AG04449 (cell line): ENCODE measurements around the gene IGFBP6.
A peak's percentile ranks its signal among the peaks of the same experiment; 100 is the strongest.

Source experiments
- CTCF ChIA-PET: fragments of 350-600 bp; formaldehyde crosslinking; extraction: SDS; loops from one replicate; lab custom pipeline; 2021; ENCODE audit warnings: antibody characterized with exemption; lab: Yijun Ruan, JAX
- POLR2A ChIA-PET: fragments of 400-600, 350-600 bp; formaldehyde crosslinking; extraction: SDS; loops from one replicate; lab custom pipeline; 2020; ENCODE audit warnings: antibody characterized with exemption, inconsistent platforms; lab: Yijun Ruan, JAX
- DNase-seq: peaks from one replicate; pipeline ENCODE4 v3.0.0-alpha.2; 2010; ENCODE audit warnings: low read depth, low spot score
- H3K4me3 ChIP-seq: 2 replicates; pipeline ENCODE4 v1.5.1; 2011; ENCODE audit warnings: low read depth, mild to moderate bottlenecking, control low read depth, low read length
- CTCF ChIP-seq: IDR thresholded peaks from one replicate; pipeline ENCODE4 v1.5.1; 2011; ENCODE audit warnings: mild to moderate bottlenecking, moderate library complexity, low read length, control low read depth, inconsistent platforms; ENCODE audit not compliant: insufficient read depth; ENCODE audit errors: missing control alignments

The IGFBP6 gene

GRCh38 chr12:53074283-53074998 lies 23.0 kb upstream of the IGFBP6 start:
- no peak for DNase-seq
- POLR2A ChIA-PET: interaction anchor here (1.3 kb wide), 1 partner anchor 9 kb away, joined by 3 read pairs; no protein-coding TSS in a partner anchor
- CTCF ChIA-PET: interaction anchor here (1.1 to 28.9 kb wide), 5 partner anchors 8 to 124 kb away, joined by 3 to 655 read pairs (median 7); partner anchors contain the start of genes IGFBP6 and SOAT2
- no peak overlapping the region for H3K4me3 ChIP-seq
- TF ChIP-seq CTCF: no peak

GRCh38 chr12:53074999-53075370 lies 22.5 kb upstream of the IGFBP6 start:
- no peak overlapping the region for H3K4me3 ChIP-seq
- ChIA-PET CTCF (interaction anchor here (8.3 to 28.9 kb wide), 2 partner anchors 9 to 25 kb away, joined by 130 to 655 read pairs; partner anchors contain the start of genes IGFBP6 and SOAT2), POLR2A (interaction anchor here (1.3 kb wide), 1 partner anchor 9 kb away, joined by 3 read pairs; no protein-coding TSS in a partner anchor)
- no peak for DNase-seq
- TF ChIP-seq CTCF: no peak

- ChIA-PET CTCF (interaction anchor here (1.0 to 28.9 kb wide), 4 partner anchors 10 to 120 kb away, joined by 3 to 655 read pairs (median 66); partner anchors contain the start of genes IGFBP6 and SOAT2), POLR2A (interaction anchor here (5.2 kb wide), 1 partner anchor 9 kb away, joined by 67 read pairs; no protein-coding TSS in a partner anchor)
- no peak for DNase-seq
- TF ChIP-seq CTCF: no peak
- no peak overlapping the region for H3K4me3 ChIP-seq
Observed at GRCh38 chr12:53076461-53076860, 21.0 kb upstream of the IGFBP6 start.

- DNase-seq: no peak
- no peak overlapping the region for H3K4me3 ChIP-seq
- POLR2A ChIA-PET: interaction anchor here (4.9 to 5.2 kb wide), 2 partner anchors 9 to 21 kb away, joined by 67 to 86 read pairs; partner anchors contain the start of gene IGFBP6
- no peak for TF ChIP-seq CTCF
- CTCF ChIA-PET: interaction anchor here (0.9 to 28.9 kb wide), 4 partner anchors 11 to 84 kb away, joined by 4 to 655 read pairs (median 68); partner anchors contain the start of genes IGFBP6 and SOAT2
Observed at GRCh38 chr12:53077030-53077429, 20.4 kb upstream of the IGFBP6 start.

DNA sequence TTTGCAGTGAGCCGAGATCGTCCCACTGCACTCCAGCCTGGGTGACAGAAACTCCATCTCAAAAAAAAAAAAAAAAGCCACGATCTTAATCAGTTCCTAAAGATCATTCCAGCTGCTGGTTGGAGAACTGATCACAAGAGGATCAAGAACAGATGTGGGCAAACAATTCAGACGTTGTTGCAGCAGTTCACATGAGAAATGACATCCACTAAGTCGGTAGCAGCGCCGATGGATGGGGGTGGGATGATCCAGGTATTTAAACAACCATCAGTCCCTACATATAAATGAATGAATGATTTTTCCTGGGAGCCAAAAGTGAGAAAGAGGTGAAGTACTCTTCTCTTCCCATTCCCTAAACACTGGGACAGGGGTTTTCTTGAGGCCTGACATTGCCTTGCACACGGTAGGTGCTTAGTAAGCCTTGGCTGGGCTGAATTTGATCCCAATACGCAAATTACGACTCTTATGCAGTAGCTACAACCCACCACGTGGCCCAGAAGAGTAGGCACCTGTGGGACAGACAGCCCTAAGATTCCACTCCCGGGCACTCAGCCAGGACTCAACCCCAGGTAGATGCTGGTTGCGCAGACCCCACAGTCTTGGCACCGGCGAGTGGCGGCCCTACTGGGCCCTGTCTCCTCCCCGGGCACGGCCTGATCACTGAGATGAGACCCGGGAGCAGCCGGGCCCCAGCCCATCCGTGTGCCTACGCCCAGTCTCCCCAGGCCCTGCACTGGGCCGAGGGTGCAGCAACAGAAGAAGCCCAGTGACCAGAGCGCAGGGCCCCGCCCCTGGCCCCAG lies 18.8 kb upstream of the IGFBP6 start:
- DNase-seq: no peak
- CTCF ChIA-PET: interaction anchor here (0.8 to 28.9 kb wide), 11 partner anchors 8 to 119 kb away, joined by 3 to 655 read pairs (median 5); partner anchors contain the start of genes CSAD, IGFBP6, SOAT2 and TNS2

More for the DNA sequence above, 18.8 kb upstream of the IGFBP6 start:
- H3K4me3 ChIP-seq: peak overlapping the region; percentile 76
- POLR2A ChIA-PET: interaction anchor here (0.8 to 5.2 kb wide), 15 partner anchors 9 to 219 kb away, joined by 3 to 86 read pairs (median 7); partner anchors contain the start of genes CSAD, IGFBP6, PFDN5 and SOAT2
- no peak for TF ChIP-seq CTCF
